GM18858 (cell line): ENCODE data around the gene DNAJC13.

ENCODE experiments used
- ATAC-seq: cut with Tn5 transposase; IDR thresholded peaks from one replicate; pipeline ENCODE4 v1.9.1; 2021; ENCODE audit not compliant: unreplicated experiment

DNAJC13 gene

DNA sequence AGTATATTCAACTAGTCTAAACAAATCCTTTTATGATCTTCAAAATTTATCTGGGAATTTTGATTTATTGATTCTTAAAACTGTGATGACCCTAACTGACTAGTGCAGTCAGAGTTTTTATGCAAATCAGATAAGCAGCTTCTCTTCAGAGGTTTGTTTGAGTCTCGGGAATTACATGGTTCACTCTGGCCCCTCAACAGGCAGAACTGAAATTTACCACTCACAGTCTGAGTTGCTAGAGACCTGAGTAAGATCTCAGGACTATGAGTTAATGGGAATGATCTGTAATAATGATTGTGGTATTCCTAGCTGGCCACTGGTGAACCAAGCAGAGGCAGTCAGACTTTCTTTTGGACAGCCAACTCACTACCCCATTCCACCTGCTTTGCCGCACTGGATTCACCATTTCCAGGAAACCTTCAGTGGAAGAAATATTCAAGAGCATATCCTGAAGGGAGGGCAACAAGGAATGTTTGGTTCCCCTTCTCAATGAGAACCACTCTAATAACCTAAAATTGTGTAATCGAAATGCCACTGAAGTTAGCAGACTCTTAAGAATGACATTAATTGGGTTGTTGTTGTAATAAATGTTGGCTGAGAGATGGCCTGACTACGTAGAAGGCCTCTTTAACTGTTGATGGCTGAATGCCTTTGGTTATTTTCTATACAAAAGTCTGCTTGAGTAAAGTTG lies 11.5 kb upstream of the DNAJC13 start:
- ATAC-seq, result no peak

DNA sequence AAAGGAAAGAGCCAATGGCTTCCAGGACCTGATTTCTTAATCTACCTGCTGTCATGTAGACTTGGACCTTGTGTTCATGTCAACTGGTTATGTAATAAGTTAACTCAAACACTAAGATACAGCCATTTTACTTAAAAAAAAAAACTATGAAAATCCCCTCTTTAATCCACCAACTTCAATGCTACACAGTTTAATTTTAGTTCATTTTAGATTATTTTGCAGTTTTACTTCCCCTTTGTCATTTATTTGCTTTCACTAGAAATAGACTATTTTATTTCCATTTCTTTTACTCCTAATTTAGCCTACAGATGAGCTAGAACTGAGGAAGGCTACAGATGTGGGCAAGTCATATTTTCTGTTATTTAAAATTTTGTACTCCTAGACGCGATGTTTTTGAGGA lies 10.7 kb upstream of the DNAJC13 start:
- ATAC-seq, result no peak

DNA sequence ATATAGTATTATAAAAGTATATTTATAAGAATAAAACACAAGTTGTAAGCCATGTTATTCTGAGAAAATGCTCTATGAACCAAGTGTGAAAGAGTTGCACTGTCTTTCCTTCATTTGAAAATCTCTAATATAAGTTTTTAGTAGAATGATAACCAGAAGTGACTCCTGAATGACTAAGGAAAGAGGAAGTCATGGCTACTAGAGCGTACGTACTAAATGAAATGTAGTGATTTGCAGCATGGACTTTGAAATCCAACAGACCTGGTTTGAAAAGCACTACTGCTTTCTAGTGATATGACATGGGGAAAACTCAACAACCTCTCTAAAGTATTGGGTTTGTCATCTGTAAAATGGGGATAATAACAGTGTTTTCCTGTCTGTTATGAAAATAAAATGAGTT lies 10.3 kb upstream of the DNAJC13 start:
- ATAC-seq, result no peak

DNA sequence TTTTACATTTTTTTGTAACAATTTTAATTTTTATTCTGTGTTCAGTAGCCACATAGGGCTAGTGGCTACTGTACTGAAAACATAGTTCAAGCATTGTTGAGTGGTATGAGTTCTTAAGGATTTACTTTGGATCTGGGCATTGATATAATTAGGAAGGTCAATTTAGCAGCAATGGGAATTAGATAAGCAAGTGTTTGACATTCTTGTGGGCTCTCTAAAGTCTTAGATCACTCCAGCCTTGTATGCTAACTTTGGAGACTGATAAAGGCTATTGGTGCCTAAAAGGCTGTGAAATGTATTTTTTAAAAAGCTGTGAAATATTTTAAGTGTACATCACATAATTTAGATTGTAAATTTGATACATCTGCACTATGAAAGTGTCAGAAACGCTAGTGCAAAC lies 2.5 kb upstream of the DNAJC13 start:
- no peak for ATAC-seq

DNA sequence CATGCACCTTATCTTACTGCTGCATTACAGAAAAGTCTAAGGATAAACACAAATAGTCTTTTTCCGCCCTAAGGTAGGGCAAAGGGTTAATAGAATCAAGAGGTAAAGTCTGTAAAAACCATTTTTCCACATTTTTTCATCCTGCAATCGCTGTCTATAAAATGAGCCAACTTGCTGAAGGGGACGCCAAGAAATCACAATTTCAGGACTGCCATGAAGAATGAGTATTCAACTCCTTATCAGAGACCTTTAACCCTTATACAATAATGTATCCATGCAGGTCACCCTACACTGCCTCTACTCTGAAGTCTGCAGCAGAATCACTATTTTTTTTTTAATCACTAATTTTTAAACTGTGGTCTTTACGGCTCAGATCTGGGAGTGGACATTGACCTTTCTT lies 1.1 kb upstream of the DNAJC13 start:
- ATAC-seq, result no peak

DNA sequence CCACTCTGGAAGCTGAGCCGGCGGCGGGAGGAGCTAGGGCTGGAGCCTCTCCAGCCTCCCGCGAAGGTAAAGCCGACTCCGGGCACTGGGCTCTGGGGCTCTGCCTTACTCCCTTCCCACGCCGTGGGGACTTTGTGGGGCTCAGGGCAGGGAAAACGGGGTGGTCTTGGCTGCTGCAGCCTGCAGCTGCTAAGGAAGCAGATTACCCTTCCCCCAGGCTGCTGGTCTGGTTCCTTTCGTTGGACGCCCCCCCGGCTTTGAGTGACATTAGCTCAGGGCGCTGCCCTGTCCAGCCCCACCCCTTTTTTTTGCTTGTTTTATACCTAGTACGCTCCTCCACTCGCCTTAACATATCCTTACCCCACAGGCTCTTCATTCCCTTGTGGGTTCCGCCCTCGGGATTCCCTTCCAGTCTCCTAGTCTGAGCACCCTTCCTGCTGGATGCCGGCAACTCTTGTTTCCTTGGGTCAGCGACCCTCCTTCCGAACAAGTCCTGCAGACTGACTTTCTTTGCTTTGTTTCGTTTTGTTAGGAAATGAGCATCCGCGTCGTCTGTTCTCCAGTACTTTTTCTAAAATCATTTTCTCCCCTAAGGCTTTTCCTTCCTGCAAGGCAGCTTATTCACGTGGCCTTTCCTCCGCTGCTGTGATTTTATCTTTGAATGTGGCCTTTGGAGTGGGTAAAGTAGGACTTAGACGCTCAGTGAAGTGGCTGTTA lies 551 bp downstream of the DNAJC13 start:
- ATAC-seq, result peak; percentile 24

DNA sequence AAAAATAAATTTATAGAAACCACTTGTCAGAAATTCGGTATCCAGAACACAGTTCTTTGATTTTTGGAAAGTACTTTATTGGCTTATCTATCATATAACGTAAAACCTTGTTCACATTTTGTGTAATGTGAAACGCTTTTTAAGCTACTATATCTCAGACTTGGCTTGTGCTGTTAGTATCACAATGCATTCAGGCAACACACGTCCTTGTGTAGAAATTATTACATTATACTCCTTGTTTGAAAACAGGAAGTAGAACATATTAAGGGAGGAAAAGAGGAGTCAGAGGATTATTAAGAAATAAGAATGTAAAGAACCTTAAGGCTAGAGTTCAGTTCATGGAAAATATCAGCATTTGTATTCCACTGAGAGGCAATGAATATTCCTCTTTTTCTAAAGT lies 1.6 kb downstream of the DNAJC13 start:
- no peak for ATAC-seq

DNA sequence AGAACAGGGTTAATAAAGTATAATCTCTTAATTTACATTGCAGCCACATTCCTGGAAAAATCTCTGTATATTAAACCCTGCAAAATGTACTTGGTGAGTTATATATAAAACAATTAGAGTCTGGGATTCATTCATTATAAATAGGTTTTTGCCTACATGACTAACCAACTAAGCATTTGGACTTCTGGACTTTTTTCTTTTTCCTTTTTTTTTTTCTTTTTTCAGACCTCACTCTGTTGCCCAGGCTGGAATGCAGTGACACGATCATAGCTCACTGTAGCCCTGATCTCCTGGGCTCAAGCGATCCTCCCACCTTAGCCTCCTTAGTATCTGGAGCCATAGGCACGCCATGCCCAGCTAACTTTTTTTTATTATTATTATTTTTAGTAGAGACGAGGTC lies 4.5 kb downstream of the DNAJC13 start:
- ATAC-seq, result no peak

DNA sequence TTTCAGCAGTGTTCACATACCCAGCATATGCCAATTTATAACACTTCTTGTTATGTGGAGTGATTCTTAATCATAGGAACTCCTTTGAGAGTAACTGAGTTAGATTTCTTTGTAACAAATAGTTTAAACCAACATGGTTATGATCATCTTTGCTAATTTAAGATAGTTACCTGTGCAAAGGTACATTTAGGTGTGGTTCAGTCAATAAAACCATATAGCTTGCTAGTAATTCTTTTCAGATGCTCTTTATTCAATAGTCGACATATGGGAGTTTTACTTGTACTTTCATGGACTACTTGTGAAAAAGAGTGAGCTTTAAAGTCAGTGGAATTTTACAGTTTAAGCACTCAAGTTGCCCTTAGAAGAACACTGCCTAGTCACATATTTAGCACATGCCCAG lies 5.2 kb downstream of the DNAJC13 start:
- no peak for ATAC-seq

DNA sequence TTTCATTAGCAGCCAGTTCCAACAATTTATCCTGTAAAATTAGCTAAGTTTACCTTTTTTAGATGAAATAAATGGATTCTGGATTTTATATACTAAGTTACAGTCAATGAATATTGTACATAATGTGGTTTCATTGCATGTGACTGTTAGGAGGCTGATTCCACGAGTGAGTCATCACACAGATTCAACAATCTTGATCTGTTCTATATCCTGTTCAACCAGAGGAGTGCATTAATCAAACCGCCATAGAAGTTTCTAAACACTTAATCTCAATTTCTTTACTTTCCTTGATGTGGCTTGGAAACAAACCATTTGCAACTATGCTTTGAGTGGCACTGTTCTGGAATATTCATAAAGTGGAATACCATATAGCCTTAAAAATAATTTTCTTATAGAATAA lies 15.3 kb downstream of the DNAJC13 start:
- no peak for ATAC-seq

DNA sequence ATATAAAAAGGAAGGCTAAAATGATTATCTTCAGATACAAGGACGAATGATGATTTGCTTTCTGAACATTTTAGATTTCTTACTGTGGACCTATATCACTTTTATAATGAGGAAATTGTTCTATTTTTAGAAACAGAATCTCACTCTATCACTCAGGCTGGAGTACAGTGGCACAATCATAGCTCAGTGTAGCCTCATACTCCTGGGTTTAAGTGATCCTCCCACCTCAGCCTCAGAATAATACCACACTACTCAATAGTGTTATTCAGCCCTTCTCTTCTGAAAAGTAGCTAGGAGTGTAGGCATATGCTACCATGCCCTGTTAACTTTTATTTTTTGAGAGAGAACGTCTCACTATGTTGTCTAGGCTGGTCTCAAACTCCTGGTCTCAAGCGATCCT lies 15.8 kb downstream of the DNAJC13 start:
- ATAC-seq, result no peak

DNA sequence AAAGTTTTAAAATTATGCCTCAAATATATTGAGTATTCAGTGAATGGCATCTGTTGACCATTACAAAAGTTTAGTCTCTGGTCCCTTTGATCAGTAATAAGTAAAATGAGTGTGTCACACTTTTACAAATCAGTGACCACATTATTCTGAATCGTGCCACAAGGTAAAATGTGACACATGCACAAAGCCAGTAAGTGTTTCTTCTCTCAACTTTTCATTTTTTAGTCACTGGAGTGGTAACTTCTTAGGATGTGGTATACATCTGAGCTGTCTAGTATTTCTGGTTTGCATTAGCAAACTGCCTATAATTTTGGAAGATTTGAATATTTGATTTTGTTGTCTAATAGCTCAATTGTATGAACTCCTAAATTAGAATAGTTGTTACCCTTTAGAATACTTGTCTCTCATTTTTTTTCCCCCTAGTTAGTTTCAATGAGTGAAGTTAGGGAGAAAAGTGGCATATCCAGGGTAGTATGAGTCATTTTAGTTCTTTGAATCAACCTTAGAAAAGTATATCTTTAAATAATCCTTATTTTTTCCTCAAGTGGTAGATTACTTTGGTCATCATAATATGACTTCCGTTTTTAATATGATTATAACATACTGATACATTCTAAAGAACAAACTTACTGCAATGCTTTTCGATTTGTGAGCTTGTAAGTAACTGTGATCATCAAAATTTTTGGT lies 18.1 kb downstream of the DNAJC13 start:
- ATAC-seq, result no peak

DNA sequence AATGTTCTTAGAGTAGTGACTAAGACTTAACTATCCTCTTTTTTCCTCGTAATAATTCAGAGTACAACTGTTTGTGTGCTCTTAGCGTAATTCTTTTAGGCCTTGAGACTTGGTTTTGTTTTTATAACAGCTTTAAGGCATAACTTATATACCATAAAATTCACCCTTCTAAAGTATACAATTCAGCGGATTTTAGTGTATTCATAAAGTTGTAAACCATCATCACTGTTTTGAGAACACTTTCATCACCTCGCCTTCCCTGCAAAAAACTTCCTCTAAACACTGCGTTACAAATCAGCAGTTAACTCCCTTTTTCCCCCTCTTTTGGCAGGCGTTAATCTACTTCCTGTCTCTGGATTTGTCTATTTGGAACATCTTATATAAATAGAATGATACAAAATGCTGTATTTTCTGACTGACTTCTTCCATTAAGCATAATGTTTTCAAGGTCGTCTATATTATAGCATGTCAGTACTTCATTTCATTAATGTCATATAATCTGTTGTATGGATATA lies 18.7 kb downstream of the DNAJC13 start:
- ATAC-seq, result no peak

DNA sequence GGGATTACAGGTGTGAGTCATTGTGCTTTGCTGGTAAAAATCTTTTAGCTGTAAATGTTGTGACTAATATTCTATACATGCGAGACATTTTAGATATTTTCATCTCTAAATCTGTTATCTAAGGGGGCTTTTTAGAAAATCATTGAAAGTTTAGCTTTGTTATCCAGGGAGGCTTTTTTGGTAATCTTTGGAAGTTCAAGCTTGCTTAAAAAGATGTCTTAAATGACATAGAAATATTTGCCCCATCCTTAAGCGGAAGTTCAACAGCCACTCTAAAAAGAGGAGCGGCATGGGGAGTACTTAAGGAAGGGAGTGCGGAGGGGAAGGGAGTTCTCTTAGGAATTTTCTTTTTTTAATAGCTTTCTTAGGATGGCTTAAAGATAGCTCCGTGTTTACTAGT lies 26.1 kb downstream of the DNAJC13 start:
- ATAC-seq, result no peak

DNA sequence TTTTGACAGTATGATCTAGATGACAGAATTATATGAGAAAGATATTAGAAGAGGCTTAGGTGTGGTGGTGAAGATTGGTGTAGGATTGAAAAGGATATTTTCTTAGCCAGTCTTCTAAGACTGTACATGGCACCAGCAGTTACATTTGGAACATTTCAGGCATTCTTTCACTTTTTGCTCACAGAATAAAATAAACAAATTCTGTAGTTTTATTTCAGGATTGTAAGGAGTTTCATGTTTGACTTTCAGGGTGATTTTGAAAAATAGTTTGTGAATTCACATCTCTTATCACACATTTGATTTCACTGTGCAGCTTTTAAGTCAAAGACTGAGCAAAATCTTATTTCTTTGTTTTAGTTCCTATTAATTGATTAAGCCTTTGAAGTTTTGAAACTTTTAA lies 27.1 kb downstream of the DNAJC13 start:
- ATAC-seq, result no peak

DNA sequence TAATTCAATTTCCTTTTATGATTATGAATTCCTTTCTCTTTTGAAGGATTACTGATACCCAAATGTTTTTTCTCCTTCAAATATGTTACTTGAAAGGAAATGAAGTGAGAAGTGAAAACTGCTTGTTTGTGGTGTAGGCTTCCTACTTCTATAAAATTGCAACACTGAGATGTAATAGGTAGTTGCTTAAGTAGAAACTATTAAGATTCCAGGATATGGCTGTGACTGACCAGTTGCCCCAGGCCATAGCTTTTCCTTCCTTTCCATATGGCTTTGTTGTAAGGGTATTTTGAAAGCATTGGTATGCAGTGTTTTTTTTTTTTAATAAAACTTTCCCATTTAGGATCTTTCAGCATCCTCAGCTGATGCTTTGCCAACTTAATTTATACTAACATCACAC lies 28.5 kb downstream of the DNAJC13 start:
- ATAC-seq, result no peak

DNA sequence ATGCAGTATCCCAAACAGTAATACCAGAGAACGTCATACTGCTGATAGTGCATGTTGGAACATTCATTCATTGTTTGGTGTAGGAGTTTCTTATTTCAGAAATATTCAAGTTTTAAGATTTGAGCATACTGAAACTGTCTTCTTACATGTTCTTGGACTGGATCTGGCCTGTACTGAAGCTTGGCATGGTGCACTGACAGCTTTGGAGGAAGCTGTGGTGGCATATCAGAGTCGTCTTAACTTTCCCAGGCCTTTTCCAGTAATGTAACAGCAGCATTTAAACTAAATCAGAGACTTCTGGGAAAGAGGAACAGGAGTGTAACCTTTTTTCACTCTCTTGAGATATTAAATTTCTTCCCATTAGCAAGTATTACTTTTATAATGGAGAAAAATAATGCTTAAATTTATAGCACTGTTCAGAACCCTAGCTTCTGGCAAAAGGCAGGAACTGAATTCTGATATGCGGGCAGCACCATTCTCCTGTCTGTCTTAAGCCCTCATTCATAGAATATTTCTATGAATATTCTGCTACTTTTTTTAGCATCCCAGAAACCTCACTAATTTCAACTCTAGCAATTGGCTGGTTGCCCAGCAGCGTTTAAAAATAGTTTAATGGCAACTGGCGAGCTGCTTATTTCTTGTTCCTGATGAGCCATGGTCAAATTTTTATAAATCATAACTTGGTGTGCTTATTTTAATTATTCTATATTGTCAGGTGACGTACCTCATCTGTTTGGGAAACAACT lies 31.1 kb downstream of the DNAJC13 start:
- ATAC-seq, result no peak

DNA sequence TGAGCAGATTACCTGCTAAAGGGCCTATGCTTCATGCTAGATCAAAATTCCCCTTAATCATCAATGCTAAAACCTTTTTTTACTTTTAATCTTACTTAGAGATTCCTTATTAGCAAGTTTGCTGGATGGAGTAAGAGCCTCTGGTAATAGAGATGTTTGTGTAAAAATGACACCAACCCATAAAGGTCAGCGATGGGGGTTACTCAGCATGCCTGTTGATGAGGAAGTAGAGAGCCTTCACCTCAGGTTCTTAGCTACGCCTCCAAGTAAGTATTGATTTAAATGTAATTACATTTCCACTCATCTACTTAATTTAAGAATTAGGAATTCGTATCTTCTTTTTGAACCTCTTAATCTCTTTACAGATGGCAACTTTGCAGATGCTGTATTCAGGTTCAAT lies 38.8 kb downstream of the DNAJC13 start:
- no peak for ATAC-seq

DNA sequence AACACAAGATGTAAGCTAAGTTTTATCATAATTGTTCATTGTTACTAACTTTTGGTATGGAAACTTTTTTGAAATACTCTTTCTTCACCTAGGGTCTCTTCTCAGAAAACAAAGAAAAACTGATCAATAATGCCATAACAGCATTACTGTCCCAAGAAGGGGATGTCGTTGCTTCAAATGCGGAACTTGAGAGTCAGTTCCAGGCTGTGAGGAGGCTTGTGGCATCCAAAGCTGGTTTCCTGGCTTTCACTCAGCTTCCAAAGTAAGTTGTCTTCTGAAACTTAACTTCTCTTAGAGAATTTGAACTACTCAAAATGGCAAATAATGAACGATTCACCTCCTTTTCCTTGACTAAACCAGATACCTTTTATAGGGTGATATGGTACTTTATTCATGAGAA lies 39.3 kb downstream of the DNAJC13 start:
- ATAC-seq, result no peak

DNA sequence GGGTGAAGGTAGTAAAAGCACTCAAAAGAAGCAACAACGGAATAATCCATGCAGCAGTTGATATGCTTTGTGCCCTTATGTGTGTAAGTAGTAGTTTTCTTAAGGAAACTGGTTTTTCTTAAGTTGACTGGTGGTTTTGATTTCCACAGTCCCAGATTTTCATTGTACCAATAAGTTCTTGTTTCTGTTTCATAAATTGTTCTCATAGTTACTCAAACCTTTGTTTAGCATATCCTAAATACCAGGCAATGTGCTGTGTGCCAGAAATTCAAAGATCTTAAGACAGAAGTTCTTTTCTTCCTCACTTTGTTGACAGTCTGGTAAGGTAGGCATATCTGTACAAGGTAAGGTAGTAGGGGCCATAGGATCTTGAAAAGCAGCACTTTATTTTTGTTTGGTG lies 40.0 kb downstream of the DNAJC13 start:
- ATAC-seq, result no peak

DNA sequence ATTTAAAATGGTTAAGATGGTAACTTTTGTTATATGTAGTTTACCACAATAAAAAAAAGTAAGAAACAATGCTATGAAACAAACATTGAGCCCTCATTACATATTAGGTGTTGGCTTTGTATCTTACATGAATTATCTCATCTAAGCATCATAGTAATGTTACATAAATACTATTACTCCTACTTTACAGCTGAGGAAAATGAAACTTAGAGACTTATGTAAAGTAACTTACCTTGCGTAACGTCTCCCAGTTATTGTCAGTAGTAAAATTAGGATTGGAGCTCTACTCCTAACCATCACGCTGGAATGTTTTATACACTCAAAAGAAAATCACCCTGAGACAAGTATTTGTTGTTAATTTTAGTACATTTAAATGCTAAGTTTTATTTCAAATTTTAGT lies 42.2 kb downstream of the DNAJC13 start:
- no peak for ATAC-seq
